Neural crest cell (in vitro differentiated cells): ENCODE measurements around the gene IFNK. TPM values are rescaled to one million over a fixed set of nuclear protein-coding genes. Genes with fewer than 3 reads are reported as not detected.

ENCODE experiments used
- DNase-seq: peaks from one replicate; pipeline ENCODE4 v3.0.0; 2021; ENCODE audit warnings: low read depth, mixed read lengths, low spot score
- H3K27ac Mint-ChIP-seq: one replicate; pipeline ENCODE4 v1.8.0; 2021; ENCODE audit warnings: mild to moderate bottlenecking, mixed read lengths; ENCODE audit not compliant: unreplicated experiment
- H3K27me3 Mint-ChIP-seq: 2 replicates; pipeline ENCODE4 v1.8.0; 2021; ENCODE audit warnings: low read depth, mild to moderate bottlenecking, mixed read lengths
- H3K36me3 Mint-ChIP-seq: 2 replicates; pipeline ENCODE4 v1.8.0; 2021; ENCODE audit warnings: low read depth, mild to moderate bottlenecking, mixed read lengths
- H3K4me1 Mint-ChIP-seq: 2 replicates; pipeline ENCODE4 v1.8.0; 2021; ENCODE audit warnings: mixed read lengths
- H3K4me3 Mint-ChIP-seq: one replicate; pipeline ENCODE4 v1.8.0; 2021; ENCODE audit warnings: mild to moderate bottlenecking, mixed read lengths
- H3K9me3 Mint-ChIP-seq: 2 replicates; pipeline ENCODE4 v1.8.0; 2021; ENCODE audit warnings: mixed read lengths
- CTCF ChIP-seq: fragments of 200-600 bp; sonication (generic); conservative IDR thresholded peaks from 2 replicates; pipeline ENCODE4 v1.5.0; 2021; ENCODE audit warnings: antibody characterized with exemption, mild to moderate bottlenecking
- total RNA-seq: library from RNA; stranded (reverse); gene quantifications from 2 replicates; pipeline ENCODE4 v1.2.1, GENCODE V29; 2021

IFNK gene
- total RNA-seq, 1 donor from 2014 or later = not detected

- H3K4me1 Mint-ChIP-seq = peaks cover 78% of the 10 kb centered on the region
- no peaks in the 10 kb centered on the region for H3K27me3 Mint-ChIP-seq
- peaks cover 17% of the 10 kb centered on the region for H3K36me3 Mint-ChIP-seq
- peak overlapping the region; percentile 40 for H3K27ac Mint-ChIP-seq
- DNase-seq = no peak
- TF ChIP-seq CTCF = no peak
- peak overlapping the region; percentile 25 for H3K4me3 Mint-ChIP-seq
- no peaks in the 10 kb centered on the region for H3K9me3 Mint-ChIP-seq
Measured at GRCh38 chr9:27534131-27534530, 10.0 kb downstream of the IFNK start.

GRCh38 chr9:27534658-27535209, 10.6 kb downstream of the IFNK start:
- Mint-ChIP-seq H3K27ac (no peak overlapping the region), H3K4me1 (peaks cover 77% of the 10 kb centered on the region), H3K9me3 (no peaks in the 10 kb centered on the region), H3K27me3 (no peaks in the 10 kb centered on the region), H3K4me3 (peak overlapping the region; percentile 25), H3K36me3 (peaks cover 17% of the 10 kb centered on the region)
- TF ChIP-seq CTCF = no peak
- DNase-seq = no peak

GRCh38 chr9:27535701-27536118, 11.6 kb downstream of the IFNK start:
- peak; percentile 36 for TF ChIP-seq CTCF
- no peak for DNase-seq
- H3K36me3 Mint-ChIP-seq = peaks cover 17% of the 10 kb centered on the region
- H3K27ac Mint-ChIP-seq = no peak overlapping the region
- no peaks in the 10 kb centered on the region for H3K9me3 Mint-ChIP-seq
- H3K4me1 Mint-ChIP-seq = peaks cover 76% of the 10 kb centered on the region
- H3K27me3 Mint-ChIP-seq = no peaks in the 10 kb centered on the region
- H3K4me3 Mint-ChIP-seq = no peak overlapping the region

GRCh38 chr9:27536168-27536567, 12.1 kb downstream of the IFNK start:
- peaks cover 17% of the 10 kb centered on the region for H3K36me3 Mint-ChIP-seq

GRCh38 chr9:27537027-27537435, 12.9 kb downstream of the IFNK start:
- no peak for TF ChIP-seq CTCF
- Mint-ChIP-seq H3K27ac (no peak overlapping the region), H3K4me1 (peaks cover 63% of the 10 kb centered on the region)

More at GRCh38 chr9:27536168-27536567, 12.1 kb downstream of the IFNK start:
- DNase-seq = no peak
- Mint-ChIP-seq H3K4me1 (peaks cover 72% of the 10 kb centered on the region), H3K9me3 (no peaks in the 10 kb centered on the region), H3K27ac (no peak overlapping the region), H3K27me3 (no peaks in the 10 kb centered on the region), H3K4me3 (no peak overlapping the region)
- TF ChIP-seq CTCF = no peak

More at GRCh38 chr9:27537027-27537435, 12.9 kb downstream of the IFNK start:
- H3K27me3 Mint-ChIP-seq = no peaks in the 10 kb centered on the region
- no peak for DNase-seq
- peaks cover 22% of the 10 kb centered on the region for H3K36me3 Mint-ChIP-seq
- no peaks in the 10 kb centered on the region for H3K9me3 Mint-ChIP-seq
- H3K4me3 Mint-ChIP-seq = no peak overlapping the region
